HepG2 (cell line): ENCODE data around the gene HOXC10. TPM values are rescaled to one million over a fixed set of nuclear protein-coding genes. Genes with fewer than 3 reads are reported as not detected.
A peak's percentile ranks its signal among the peaks of the same experiment; 100 is the strongest.

Experiments used
- ATAC-seq: fragments of 200-7000 bp; cut with Tn5 transposase; 3 replicates; pipeline ENCODE4 v1.9.1; 2020; ENCODE audit warnings: mild to moderate bottlenecking, moderate library complexity
- BruUV-seq: library from RNA; stranded (reverse); fragments of 400-500 nt; replicated peaks from 2 replicates; lab custom pipeline; 2021; lab: Mats Ljungman, UMichigan
- CTCF ChIA-PET: fragments of 300-600 bp; formaldehyde crosslinking; extraction: SDS; loops from one replicate; lab custom pipeline; 2021; ENCODE audit warnings: low total read pairs, inconsistent platforms, low intra/inter-chr PET ratio; lab: Yijun Ruan, JAX
- POLR2A ChIA-PET: fragments of 350-600 bp; sonication (Branson Sonifier 250); formaldehyde crosslinking; loops from one replicate; lab custom pipeline; 2020; ENCODE audit warnings: antibody characterized with exemption, inconsistent platforms; lab: Yijun Ruan, JAX
- DNase-seq: peaks from one replicate; pipeline ENCODE4 v3.0.0-alpha.2; 2015; ENCODE audit warnings: low spot score
- FAIRE-seq: peaks from 3 replicates; lab custom pipeline; 2011; peaks lifted over from hg19 to GRCh38; lab: Jason Lieb, UNC
- H2AFZ ChIP-seq: one replicate; pipeline ENCODE4 v1.6.1; 2011; ENCODE audit warnings: low read length, inconsistent platforms
- H3K27ac ChIP-seq: fragments of 300-600 bp; 3 replicates; pipeline ENCODE4 v1.8.0; 2011; ENCODE audit warnings: mixed run types, mild to moderate bottlenecking, mixed read lengths, low read length, inconsistent platforms; ENCODE audit not compliant: insufficient read depth; ENCODE audit errors: extremely low read length
- H3K27me3 ChIP-seq, 2 experiments: fragments of 200-600 bp in 1 of 2; 2 replicates in 1 of 2; 3 replicates in 1 of 2; pipeline versions ENCODE4 v1.6.0 to v1.8.0; 2011; ENCODE audit warnings: low read length in 2 of 2, mild to moderate bottlenecking in 2 of 2, moderate library complexity in 2 of 2, inconsistent platforms in 1 of 2; ENCODE audit not compliant: insufficient read depth in 2 of 2, control insufficient read depth in 1 of 2
- H3K36me3 ChIP-seq, 2 experiments: fragments of 200-600 bp in 1 of 2; replicated peaks in 1 of 2; 2 replicates in 1 of 2; 3 replicates in 1 of 2; pipeline versions ENCODE4 v1.5.1 to v1.8.0; 2011; ENCODE audit warnings: low read length in 2 of 2, inconsistent platforms in 1 of 2; ENCODE audit not compliant: insufficient read depth in 2 of 2, control insufficient read depth in 1 of 2
- H3K4me1 ChIP-seq: 2 replicates; pipeline ENCODE4 v1.5.1; 2012; ENCODE audit warnings: low read length, inconsistent platforms; ENCODE audit not compliant: insufficient read depth
- H3K4me2 ChIP-seq: 2 replicates; pipeline ENCODE4 v1.6.0; 2011; ENCODE audit warnings: low read depth, low read length, inconsistent platforms
- H3K4me3 ChIP-seq, 3 experiments: fragments of 200-600 bp in 1 of 3; sonication (generic), shearing (Covaris generic) in 1 of 3; replicated peaks in 1 of 3; 2 replicates each; pipeline ENCODE4 v1.5.1; 2011 to 2016; ENCODE audit warnings: low read length in 3 of 3, inconsistent platforms in 2 of 3, low read depth in 2 of 3, mild to moderate bottlenecking in 2 of 3, control low read depth in 1 of 3, mixed read lengths in 1 of 3; ENCODE audit not compliant: insufficient read depth in 1 of 3
- H3K79me2 ChIP-seq: one replicate; pipeline ENCODE4 v1.6.1; 2011; ENCODE audit warnings: low read length, inconsistent platforms; ENCODE audit not compliant: insufficient read depth
- H3K9ac ChIP-seq: 2 replicates; pipeline ENCODE4 v1.6.0; 2011; ENCODE audit warnings: mild to moderate bottlenecking, low read depth, low read length, inconsistent platforms; ENCODE audit not compliant: insufficient read depth
- H3K9me3 ChIP-seq: 2 replicates; pipeline ENCODE4 v1.5.1; 2012; ENCODE audit warnings: mild to moderate bottlenecking, low read length
- H4K20me1 ChIP-seq: 2 replicates; pipeline ENCODE4 v1.6.0; 2011; ENCODE audit warnings: inconsistent platforms, mild to moderate bottlenecking, low read length, moderate library complexity; ENCODE audit not compliant: insufficient read depth
- ESRRA ChIP-seq: sonication (generic); formaldehyde crosslinking; IDR thresholded peaks from 2 replicates; pipeline ENCODE4 v1.5.1; 2020; ENCODE audit warnings: mild to moderate bottlenecking, low read depth, missing genetic modification reagents
- GABPB1 ChIP-seq: IDR thresholded peaks from 2 replicates; pipeline ENCODE4 v1.6.1; 2016; ENCODE audit warnings: mild to moderate bottlenecking, missing genetic modification reagents, moderate library complexity, missing compliant biosample characterization
- GZF1 ChIP-seq: sonication (generic); formaldehyde crosslinking; IDR thresholded peaks from 2 replicates; pipeline ENCODE4 v1.5.1; 2020; ENCODE audit warnings: mild to moderate bottlenecking, missing genetic modification reagents
- NFYB ChIP-seq: sonication (generic); formaldehyde crosslinking; IDR thresholded peaks from 2 replicates; pipeline ENCODE4 v1.4.0; 2020; ENCODE audit warnings: missing genetic modification reagents
- WGBS: methylation state at CpG from one replicate; pipeline ENCODE4 v1.1.6; 2017; ENCODE audit warnings: low lambda C conversion rate; 5-methylcytosine and 5-hydroxymethylcytosine counted together
- in situ Hi-C: cut with HindIII; loops from 2 replicates; pipeline ENCODE4 v1.10.0; 2017; ENCODE audit warnings: low pct_unique_long_range_greater_than_20kb; ENCODE audit not compliant: extremely low pct_ligation_motif_present
- intact Hi-C: fragments of 100-400 bp; cut with micrococcal nuclease; formaldehyde crosslinking; loops from one replicate; pipeline ENCODE4 v1.10.0; 2022; ENCODE audit not compliant: unreplicated experiment
- polyA plus RNA-seq, 8 experiments: library from polyadenylated mRNA; depleted of rRNA in 3 of 8; stranded (reverse) in 7 of 8; unstranded in 1 of 8; fragments of >200 nt; fragmentation: Illumina TruSeq in 4 of 8; extraction: Trizol in 4 of 8; gene quantifications; 2 replicates each; pipeline versions ENCODE4 v1.2.1 to v1.2.3, GENCODE V29; 2011 to 2016; ENCODE audit warnings: low read depth in 4 of 8, missing spikeins in 1 of 8, mixed read lengths in 1 of 8; ENCODE audit not compliant: insufficient read depth in 1 of 8
- total RNA-seq, 5 experiments: library from RNA; depleted of rRNA; stranded (reverse); fragments of >200 nt; fragmentation: Illumina TruSeq; extraction: Trizol; gene quantifications; 2 replicates each; pipeline ENCODE4 v1.2.3, GENCODE V29; 2016; ENCODE audit warnings: low read depth in 1 of 5
- TF ChIP-seq, protein P1 (sequence below), 2 experiments: sonication (generic) in 1 of 2; formaldehyde crosslinking in 1 of 2; IDR thresholded peaks; 2 replicates each; pipeline versions ENCODE4 v1.4.0 to v1.6.1; 2018 to 2020; ENCODE audit warnings: missing genetic modification reagents in 2 of 2, borderline replicate concordance in 1 of 2, low read depth in 1 of 2, mild to moderate bottlenecking in 1 of 2, missing biosample characterization in 1 of 2
- TF ChIP-seq, protein P2 (sequence below): sonication (generic); formaldehyde crosslinking; IDR thresholded peaks from 2 replicates; pipeline ENCODE4 v1.5.0; 2020; ENCODE audit warnings: missing genetic modification reagents
- TF ChIP-seq, protein P3 (sequence below): IDR thresholded peaks from 2 replicates; pipeline ENCODE4 v1.6.1; 2018; ENCODE audit warnings: missing genetic modification reagents, mild to moderate bottlenecking, missing compliant biosample characterization
- TF ChIP-seq, protein P4 (sequence below): IDR thresholded peaks from 2 replicates; pipeline ENCODE4 v1.4.0; 2020; ENCODE audit warnings: mild to moderate bottlenecking, missing genetic modification reagents

The HOXC10 gene
- total and polyA plus RNA-seq, 2 of the 13 experiments (the other 11 are each of a cell fraction or from before 2014, with no cell fraction given), result not detected

DNA sequence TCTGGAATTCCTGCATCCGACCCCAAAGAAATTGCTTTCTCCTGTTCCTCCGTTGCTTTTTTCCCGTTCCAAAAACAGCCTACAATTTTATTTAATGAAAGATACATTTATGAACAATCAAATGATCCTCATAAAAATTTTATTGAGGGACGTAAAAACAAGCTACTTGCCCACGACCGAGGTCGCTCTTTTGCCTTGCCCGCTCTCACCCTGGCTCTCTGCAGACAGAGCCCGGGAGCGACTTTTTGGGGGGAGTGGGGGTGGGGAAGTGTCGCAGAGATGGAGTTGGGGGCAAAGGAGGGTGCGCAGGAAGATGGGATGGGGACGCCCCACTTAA lies 13.9 kb downstream of the HOXC10 start (continued):
- TF ChIP-seq, protein P1, sequence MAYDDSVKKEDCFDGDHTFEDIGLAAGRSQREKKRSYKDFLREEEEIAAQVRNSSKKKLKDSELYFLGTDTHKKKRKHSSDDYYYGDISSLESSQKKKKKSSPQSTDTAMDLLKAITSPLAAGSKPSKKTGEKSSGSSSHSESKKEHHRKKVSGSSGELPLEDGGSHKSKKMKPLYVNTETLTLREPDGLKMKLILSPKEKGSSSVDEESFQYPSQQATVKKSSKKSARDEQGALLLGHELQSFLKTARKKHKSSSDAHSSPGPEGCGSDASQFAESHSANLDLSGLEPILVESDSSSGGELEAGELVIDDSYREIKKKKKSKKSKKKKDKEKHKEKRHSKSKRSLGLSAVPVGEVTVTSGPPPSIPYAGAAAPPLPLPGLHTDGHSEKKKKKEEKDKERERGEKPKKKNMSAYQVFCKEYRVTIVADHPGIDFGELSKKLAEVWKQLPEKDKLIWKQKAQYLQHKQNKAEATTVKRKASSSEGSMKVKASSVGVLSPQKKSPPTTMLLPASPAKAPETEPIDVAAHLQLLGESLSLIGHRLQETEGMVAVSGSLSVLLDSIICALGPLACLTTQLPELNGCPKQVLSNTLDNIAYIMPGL (CRISPR knock-in tag; IDR thresholded peaks at IDR 0.05; ENCODE audit: borderline replicate concordance in 1 of 2, low read depth in 1 of 2), result no peak
- TF ChIP-seq, protein P2, sequence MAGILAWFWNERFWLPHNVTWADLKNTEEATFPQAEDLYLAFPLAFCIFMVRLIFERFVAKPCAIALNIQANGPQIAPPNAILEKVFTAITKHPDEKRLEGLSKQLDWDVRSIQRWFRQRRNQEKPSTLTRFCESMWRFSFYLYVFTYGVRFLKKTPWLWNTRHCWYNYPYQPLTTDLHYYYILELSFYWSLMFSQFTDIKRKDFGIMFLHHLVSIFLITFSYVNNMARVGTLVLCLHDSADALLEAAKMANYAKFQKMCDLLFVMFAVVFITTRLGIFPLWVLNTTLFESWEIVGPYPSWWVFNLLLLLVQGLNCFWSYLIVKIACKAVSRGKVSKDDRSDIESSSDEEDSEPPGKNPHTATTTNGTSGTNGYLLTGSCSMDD (CRISPR knock-in tag), result no peak
- no peak for TF ChIP-seq ESRRA (CRISPR knock-in tag)
- TF ChIP-seq, all 625 proteins: peak for 0

DNA sequence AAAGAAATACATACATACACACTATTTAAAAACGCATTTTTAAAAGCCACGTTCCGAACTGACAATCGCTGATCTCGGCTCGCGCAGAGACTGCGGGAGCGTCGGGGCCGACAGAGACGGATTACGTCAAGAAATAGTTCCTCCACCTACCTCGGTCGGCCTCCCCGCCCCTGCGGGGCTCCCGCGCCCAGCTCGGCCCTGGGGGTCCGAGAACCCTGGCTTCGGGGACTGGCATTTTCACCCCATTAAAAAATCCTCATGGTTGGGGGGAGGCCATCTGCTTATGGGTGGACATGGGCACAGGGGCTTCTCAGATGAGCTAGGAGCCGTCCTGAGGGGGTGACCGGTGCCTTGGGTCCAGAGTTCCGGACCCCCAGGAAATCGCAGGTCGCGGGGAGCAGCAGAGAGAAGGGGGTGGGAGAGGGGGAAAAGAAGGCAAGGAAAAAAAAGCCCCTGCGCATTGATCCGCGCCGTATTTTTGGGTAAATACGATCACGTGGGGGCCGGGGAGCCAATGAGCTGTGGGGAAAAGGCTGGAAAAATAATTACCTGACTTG lies 14.7 kb downstream of the HOXC10 start:
- POLR2A ChIA-PET, result no interaction called here
- H3K4me3 ChIP-seq, result peak overlapping the region; percentile 56 to 66 (median 57)
- TF ChIP-seq, protein P3, sequence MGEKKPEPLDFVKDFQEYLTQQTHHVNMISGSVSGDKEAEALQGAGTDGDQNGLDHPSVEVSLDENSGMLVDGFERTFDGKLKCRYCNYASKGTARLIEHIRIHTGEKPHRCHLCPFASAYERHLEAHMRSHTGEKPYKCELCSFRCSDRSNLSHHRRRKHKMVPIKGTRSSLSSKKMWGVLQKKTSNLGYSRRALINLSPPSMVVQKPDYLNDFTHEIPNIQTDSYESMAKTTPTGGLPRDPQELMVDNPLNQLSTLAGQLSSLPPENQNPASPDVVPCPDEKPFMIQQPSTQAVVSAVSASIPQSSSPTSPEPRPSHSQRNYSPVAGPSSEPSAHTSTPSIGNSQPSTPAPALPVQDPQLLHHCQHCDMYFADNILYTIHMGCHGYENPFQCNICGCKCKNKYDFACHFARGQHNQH, result no peak
- TF ChIP-seq NFYB, result peak; percentile 61
- TF ChIP-seq, protein P4, sequence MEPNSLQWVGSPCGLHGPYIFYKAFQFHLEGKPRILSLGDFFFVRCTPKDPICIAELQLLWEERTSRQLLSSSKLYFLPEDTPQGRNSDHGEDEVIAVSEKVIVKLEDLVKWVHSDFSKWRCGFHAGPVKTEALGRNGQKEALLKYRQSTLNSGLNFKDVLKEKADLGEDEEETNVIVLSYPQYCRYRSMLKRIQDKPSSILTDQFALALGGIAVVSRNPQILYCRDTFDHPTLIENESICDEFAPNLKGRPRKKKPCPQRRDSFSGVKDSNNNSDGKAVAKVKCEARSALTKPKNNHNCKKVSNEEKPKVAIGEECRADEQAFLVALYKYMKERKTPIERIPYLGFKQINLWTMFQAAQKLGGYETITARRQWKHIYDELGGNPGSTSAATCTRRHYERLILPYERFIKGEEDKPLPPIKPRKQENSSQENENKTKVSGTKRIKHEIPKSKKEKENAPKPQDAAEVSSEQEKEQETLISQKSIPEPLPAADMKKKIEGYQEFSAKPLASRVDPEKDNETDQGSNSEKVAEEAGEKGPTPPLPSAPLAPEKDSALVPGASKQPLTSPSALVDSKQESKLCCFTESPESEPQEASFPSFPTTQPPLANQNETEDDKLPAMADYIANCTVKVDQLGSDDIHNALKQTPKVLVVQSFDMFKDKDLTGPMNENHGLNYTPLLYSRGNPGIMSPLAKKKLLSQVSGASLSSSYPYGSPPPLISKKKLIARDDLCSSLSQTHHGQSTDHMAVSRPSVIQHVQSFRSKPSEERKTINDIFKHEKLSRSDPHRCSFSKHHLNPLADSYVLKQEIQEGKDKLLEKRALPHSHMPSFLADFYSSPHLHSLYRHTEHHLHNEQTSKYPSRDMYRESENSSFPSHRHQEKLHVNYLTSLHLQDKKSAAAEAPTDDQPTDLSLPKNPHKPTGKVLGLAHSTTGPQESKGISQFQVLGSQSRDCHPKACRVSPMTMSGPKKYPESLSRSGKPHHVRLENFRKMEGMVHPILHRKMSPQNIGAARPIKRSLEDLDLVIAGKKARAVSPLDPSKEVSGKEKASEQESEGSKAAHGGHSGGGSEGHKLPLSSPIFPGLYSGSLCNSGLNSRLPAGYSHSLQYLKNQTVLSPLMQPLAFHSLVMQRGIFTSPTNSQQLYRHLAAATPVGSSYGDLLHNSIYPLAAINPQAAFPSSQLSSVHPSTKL (CRISPR knock-in tag), result no peak
- TF ChIP-seq GZF1 (CRISPR knock-in tag), result peak; percentile 85; the same call in 1 of the 2 replicates
- no peak for TF ChIP-seq GABPB1 (CRISPR knock-in tag)

More for the DNA sequence above, 14.7 kb downstream of the HOXC10 start:
- Histone ChIP-seq H3K27ac (no peak overlapping the region), H3K4me2 (peak overlapping the region; percentile 80), H4K20me1 (no peaks in the 10 kb centered on the region), H3K9ac (peak overlapping the region; percentile 40; the same call in 1 of the 2 replicates), H3K9me3 (no peaks in the 10 kb centered on the region), H3K27me3 (peaks cover 14 to 72% of the 10 kb centered on the region in 2 experiments), H2AFZ (peak overlapping the region; percentile 60), H3K79me2 (no peaks in the 10 kb centered on the region), H3K4me1 (peaks cover 27% of the 10 kb centered on the region), H3K36me3 (no peaks in the 10 kb centered on the region)
- CTCF ChIA-PET, result no interaction called here
- no peak for FAIRE-seq
- ATAC-seq, result no peak
- in situ Hi-C loops (loop anchor here (10.0 kb wide), 1 partner anchor 375 kb away; no protein-coding TSS in a partner anchor), intact Hi-C loops (loop anchor here (10.0 kb wide), 1 partner anchor 365 kb away; the partner anchor contains the start of gene GPR84)
- WGBS, result 27% methylated on average over 31 of the region's 35 CpGs
- peak; percentile 30 for DNase-seq
- no TSS peak for BruUV-seq
